GM12872 (cell line): ENCODE results near the gene MAGI2.

Experiments
- CTCF ChIP-seq: IDR thresholded peaks from 3 replicates; pipeline ENCODE4 v1.5.1; 2011; ENCODE audit warnings: low read depth, mild to moderate bottlenecking, low read length, moderate library complexity; ENCODE audit not compliant: insufficient read depth

Gene MAGI2

GRCh38 chr7:78296644-78297371, 1156.7 kb downstream of the MAGI2 start:
- TF ChIP-seq CTCF: no peak

GRCh38 chr7:78296046-78296597, 1157.3 kb downstream of the MAGI2 start:
- TF ChIP-seq CTCF: no peak

- no peak for TF ChIP-seq CTCF
Measured at GRCh38 chr7:78284945-78285344, 1168.5 kb downstream of the MAGI2 start.

- TF ChIP-seq CTCF: no peak
Measured at GRCh38 chr7:78280276-78280675, 1173.2 kb downstream of the MAGI2 start.

GRCh38 chr7:78279457-78279856, 1174.0 kb downstream of the MAGI2 start:
- TF ChIP-seq CTCF: no peak

GRCh38 chr7:78279032-78279431, 1174.4 kb downstream of the MAGI2 start:
- TF ChIP-seq CTCF: no peak

- no peak for TF ChIP-seq CTCF
Measured at GRCh38 chr7:78267141-78267540, 1186.3 kb downstream of the MAGI2 start.
